Prostate gland (tissue), 2 donors: ENCODE results near the gene TLL1.

ENCODE experiments used
- CTCF ChIP-seq, 4 experiments: fragments of 200-600 bp in 2 of 4; fragments of 450-650 bp in 2 of 4; sonication (generic) in 2 of 4; IDR thresholded peaks; 1 replicate in 3 of 4; 2 replicates in 1 of 4; pipeline ENCODE4 v1.5.1; 2016 to 2019; ENCODE audit warnings: antibody characterized with exemption in 4 of 4, mild to moderate bottlenecking in 2 of 4, moderate library complexity in 2 of 4
- POLR2A ChIP-seq: fragments of 450-650 bp; IDR thresholded peaks from one replicate; pipeline ENCODE4 v1.6.1; 2016; ENCODE audit warnings: antibody characterized with exemption, mild to moderate bottlenecking
- POLR2AphosphoS5 ChIP-seq: sonication (generic); formaldehyde crosslinking; IDR thresholded peaks from one replicate; pipeline ENCODE4 v1.6.1; 2017; ENCODE audit warnings: antibody characterized with exemption

- TF ChIP-seq CTCF (IDR thresholded peaks at IDR 0.05) = no peak
- TF ChIP-seq POLR2A = no peak
- no peak for TF ChIP-seq POLR2AphosphoS5
These were observed 97.8 kb downstream of the TLL1 start for GRCh38 chr4:165970703-165971420.
